ENCODE data around the gene BORA. TPM values are rescaled to one million over a fixed set of nuclear protein-coding genes. Genes with fewer than 3 reads are reported as not detected.
A peak's percentile ranks its signal among the peaks of the same experiment; 100 is the strongest.

The BORA gene
- total and polyA plus RNA-seq, 2 of the 13 experiments (the other 11 are each of a cell fraction or from before 2014, with no cell fraction given): 4.0 to 17.4 TPM

DNA sequence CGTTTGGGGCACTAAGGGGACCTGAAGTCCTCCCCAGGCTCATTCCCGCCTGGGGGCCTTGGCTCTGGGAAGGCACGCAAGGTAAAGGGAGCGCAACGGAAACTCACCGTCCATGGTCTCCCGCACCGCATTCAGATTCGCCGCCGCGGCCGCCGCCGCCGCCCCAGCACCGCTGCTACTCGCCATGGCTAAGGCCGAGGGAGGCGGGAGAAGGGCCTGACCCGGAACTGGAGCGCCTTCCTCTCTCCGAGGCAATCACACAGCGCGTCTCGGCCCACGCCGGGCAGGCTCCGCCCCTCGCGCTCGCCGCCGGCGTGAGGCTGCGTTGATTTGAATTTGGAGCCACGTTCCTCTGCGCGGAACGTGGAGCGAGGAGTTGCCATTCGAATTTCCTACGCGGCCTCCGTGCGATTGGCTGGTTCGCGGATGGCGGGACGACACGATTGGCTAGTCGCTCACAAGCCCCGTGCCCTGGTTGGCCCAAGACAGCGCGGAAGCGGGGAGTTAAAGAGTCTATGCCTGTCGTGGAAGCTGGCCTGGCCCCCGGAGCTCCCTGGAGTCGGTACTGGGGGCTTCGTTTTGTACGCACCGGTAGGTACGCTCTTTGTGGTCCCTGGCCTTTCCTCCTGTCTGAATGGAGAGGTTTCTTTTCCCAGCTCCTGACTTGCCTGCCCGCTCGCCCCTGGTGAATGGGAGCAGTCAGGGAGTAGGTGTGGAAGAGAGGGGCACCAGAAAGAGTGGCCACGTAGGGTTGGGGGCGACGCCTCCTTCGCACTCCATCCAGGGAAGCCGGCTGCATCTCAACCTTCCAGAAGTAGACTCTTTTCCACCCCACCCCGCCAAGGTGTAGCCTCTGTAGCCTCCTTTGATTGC is at the start of gene BORA, which contains the start of gene MZT1 (continued):
- TF ChIP-seq, protein P1, sequence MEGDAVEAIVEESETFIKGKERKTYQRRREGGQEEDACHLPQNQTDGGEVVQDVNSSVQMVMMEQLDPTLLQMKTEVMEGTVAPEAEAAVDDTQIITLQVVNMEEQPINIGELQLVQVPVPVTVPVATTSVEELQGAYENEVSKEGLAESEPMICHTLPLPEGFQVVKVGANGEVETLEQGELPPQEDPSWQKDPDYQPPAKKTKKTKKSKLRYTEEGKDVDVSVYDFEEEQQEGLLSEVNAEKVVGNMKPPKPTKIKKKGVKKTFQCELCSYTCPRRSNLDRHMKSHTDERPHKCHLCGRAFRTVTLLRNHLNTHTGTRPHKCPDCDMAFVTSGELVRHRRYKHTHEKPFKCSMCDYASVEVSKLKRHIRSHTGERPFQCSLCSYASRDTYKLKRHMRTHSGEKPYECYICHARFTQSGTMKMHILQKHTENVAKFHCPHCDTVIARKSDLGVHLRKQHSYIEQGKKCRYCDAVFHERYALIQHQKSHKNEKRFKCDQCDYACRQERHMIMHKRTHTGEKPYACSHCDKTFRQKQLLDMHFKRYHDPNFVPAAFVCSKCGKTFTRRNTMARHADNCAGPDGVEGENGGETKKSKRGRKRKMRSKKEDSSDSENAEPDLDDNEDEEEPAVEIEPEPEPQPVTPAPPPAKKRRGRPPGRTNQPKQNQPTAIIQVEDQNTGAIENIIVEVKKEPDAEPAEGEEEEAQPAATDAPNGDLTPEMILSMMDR (CRISPR knock-in tag; IDR thresholded peaks at IDR 0.05): no peak
- peak; percentile 96 for TF ChIP-seq GABPB1 (CRISPR knock-in tag; IDR thresholded peaks at IDR 0.05)
- no peak; the same call in 1 of the 2 replicates for TF ChIP-seq ZNF317 (CRISPR knock-in tag; IDR thresholded peaks at IDR 0.05)
- TF ChIP-seq KLF12 (CRISPR knock-in tag; IDR thresholded peaks at IDR 0.05; ENCODE audit: borderline replicate concordance): peak; percentile 84; the same call in 1 of the 2 replicates
- TF ChIP-seq CBX2 (IDR thresholded peaks at IDR 0.05; ENCODE audit: low read depth, low read length): no peak
- TF ChIP-seq CBX2 (CRISPR knock-in tag; IDR thresholded peaks at IDR 0.05; ENCODE audit: low read depth): peak; percentile 96
- TF ChIP-seq SMAD3 (CRISPR knock-in tag; IDR thresholded peaks at IDR 0.05): peak; percentile 21; the same call in 1 of the 2 replicates
- no peak; the same call in 1 of the 2 replicates for TF ChIP-seq HNF4A (CRISPR knock-in tag; IDR thresholded peaks at IDR 0.05)
- peak; percentile 89 for TF ChIP-seq ZNF264 (CRISPR knock-in tag; IDR thresholded peaks at IDR 0.05)
- no peak for TF ChIP-seq FIP1L1 (IDR thresholded peaks at IDR 0.05; ENCODE audit: borderline replicate concordance, insufficient read depth, low read depth, low read length)
- TF ChIP-seq SNAPC2 (CRISPR knock-in tag; IDR thresholded peaks at IDR 0.05): peak; percentile 97
- TF ChIP-seq ZNF7 (CRISPR knock-in tag; IDR thresholded peaks at IDR 0.05): no peak
- TF ChIP-seq, protein P2, sequence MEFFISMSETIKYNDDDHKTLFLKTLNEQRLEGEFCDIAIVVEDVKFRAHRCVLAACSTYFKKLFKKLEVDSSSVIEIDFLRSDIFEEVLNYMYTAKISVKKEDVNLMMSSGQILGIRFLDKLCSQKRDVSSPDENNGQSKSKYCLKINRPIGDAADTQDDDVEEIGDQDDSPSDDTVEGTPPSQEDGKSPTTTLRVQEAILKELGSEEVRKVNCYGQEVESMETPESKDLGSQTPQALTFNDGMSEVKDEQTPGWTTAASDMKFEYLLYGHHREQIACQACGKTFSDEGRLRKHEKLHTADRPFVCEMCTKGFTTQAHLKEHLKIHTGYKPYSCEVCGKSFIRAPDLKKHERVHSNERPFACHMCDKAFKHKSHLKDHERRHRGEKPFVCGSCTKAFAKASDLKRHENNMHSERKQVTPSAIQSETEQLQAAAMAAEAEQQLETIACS (CRISPR knock-in tag; IDR thresholded peaks at IDR 0.05): no peak; the same call in 1 of the 2 replicates
- no peak for TF ChIP-seq EP300 (IDR thresholded peaks at IDR 0.05; ENCODE audit: low read depth in 2 of 2, low read length in 2 of 2)
- no peak for TF ChIP-seq EP300 (CRISPR knock-in tag; IDR thresholded peaks at IDR 0.05; ENCODE audit: borderline replicate concordance)
- no peak for TF ChIP-seq MIER3 (CRISPR knock-in tag; IDR thresholded peaks at IDR 0.05; ENCODE audit: borderline replicate concordance)
- TF ChIP-seq YEATS4 (CRISPR knock-in tag; IDR thresholded peaks at IDR 0.05; ENCODE audit: borderline replicate concordance): peak; percentile 96
- TF ChIP-seq NBN (conservative IDR thresholded peaks at IDR 0.05): no peak
- TF ChIP-seq ATM (IDR thresholded peaks at IDR 0.05; ENCODE audit: borderline replicate concordance): no peak
- TF ChIP-seq SRSF1 (optimal IDR thresholded peaks at IDR 0.05; ENCODE audit: low read depth, low read length): no peak
- peak; percentile 92; the same call in 1 of the 2 replicates for TF ChIP-seq SRY (CRISPR knock-in tag; IDR thresholded peaks at IDR 0.05)
- TF ChIP-seq ZNF251 (CRISPR knock-in tag; IDR thresholded peaks at IDR 0.05): no peak
- TF ChIP-seq ZNF207 (IDR thresholded peaks at IDR 0.05; ENCODE audit: borderline replicate concordance): no peak
- TF ChIP-seq EED (CRISPR knock-in tag; IDR thresholded peaks at IDR 0.05): peak; percentile 78
- no peak for TF ChIP-seq NFIC (IDR thresholded peaks at IDR 0.05; ENCODE audit: low read length)
- TF ChIP-seq, protein P3, sequence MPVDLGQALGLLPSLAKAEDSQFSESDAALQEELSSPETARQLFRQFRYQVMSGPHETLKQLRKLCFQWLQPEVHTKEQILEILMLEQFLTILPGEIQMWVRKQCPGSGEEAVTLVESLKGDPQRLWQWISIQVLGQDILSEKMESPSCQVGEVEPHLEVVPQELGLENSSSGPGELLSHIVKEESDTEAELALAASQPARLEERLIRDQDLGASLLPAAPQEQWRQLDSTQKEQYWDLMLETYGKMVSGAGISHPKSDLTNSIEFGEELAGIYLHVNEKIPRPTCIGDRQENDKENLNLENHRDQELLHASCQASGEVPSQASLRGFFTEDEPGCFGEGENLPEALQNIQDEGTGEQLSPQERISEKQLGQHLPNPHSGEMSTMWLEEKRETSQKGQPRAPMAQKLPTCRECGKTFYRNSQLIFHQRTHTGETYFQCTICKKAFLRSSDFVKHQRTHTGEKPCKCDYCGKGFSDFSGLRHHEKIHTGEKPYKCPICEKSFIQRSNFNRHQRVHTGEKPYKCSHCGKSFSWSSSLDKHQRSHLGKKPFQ (CRISPR knock-in tag; IDR thresholded peaks at IDR 0.05; ENCODE audit: insufficient replicate concordance): no peak
